ENCODE data around the gene PKD1. TPM values are rescaled to one million over a fixed set of nuclear protein-coding genes. Genes with fewer than 3 reads are reported as not detected.

The PKD1 gene
- total RNA-seq, 4 donors from 2014 or later: 168 to 376 (median 339) TPM

DNA sequence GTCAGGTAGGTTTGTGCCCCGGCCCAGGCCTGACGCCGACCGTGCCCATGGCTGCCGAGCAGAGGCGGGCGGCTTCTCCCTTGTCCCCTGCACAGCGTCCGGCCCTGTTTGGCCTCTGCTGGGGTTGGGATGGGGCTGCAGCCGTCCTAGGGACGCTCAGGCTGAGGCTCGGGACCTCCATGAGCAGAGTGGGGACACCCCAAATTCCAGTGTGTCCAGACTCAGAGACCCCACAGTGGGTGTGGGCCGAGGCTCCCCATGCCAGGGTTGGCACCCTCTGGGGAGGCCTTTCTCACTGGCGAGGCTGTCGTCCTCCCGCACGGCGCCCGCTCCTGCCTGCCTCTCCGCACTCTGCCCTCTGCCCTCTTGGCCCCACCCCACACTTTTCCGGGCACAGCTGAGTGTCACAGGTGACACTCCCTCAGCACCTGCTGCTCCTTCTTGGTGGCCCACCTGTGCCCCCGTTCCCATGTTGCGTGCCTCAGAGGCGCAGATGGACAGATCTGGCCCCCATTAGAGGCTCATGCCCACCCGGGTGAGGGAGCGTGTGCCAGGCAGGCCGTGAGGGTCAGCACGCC lies 36.0 kb upstream of the PKD1 start:
- ATAC-seq: no peak

GRCh38 chr16:2170587-2171435 lies 35.1 kb upstream of the PKD1 start:
- H3K27me3 ChIP-seq: no peaks in the 10 kb centered on the region
- TF ChIP-seq CTCF (IDR thresholded peaks at IDR 0.05 in 4 of 5, conservative IDR thresholded peaks at IDR 0.05 in 1 of 5): no peak
- no peak for TF ChIP-seq POLR2A (IDR thresholded peaks at IDR 0.05)
- no peaks in the 10 kb centered on the region for H3K9me3 ChIP-seq
- in situ Hi-C loops (cut with MboI; ENCODE audit: low sequenced_read_pairs in 4 of 4): no loop called here
- intact Hi-C loops (cut with DNase I; ENCODE audit: low total_unique reads): no loop called here
- H3K4me3 ChIP-seq: peak overlapping the region; percentile 12 to 48 (median 23)
- peak overlapping the region in 2 of 4 donors; percentile 63 to 72 for H3K27ac ChIP-seq
- peaks cover 0 to 54% of the 10 kb centered on the region in 2 donors for H3K36me3 ChIP-seq
- H3K4me1 ChIP-seq: peaks cover 0 to 6% of the 10 kb centered on the region in 2 donors
- ATAC-seq (no peak), DNase-seq (no peak)

More for the DNA sequence above, 36.0 kb upstream of the PKD1 start:
- Histone ChIP-seq H3K9me3 (no peaks in the 10 kb centered on the region), H3K4me1 (peaks cover 0 to 6% of the 10 kb centered on the region in 2 donors), H3K27ac (no peak overlapping the region), H3K36me3 (peaks cover 0 to 56% of the 10 kb centered on the region in 2 donors), H3K27me3 (no peaks in the 10 kb centered on the region), H3K4me3 (no peak overlapping the region)
- in situ Hi-C loops (cut with MboI; ENCODE audit: low sequenced_read_pairs in 4 of 4): no loop called here
- no peak for TF ChIP-seq POLR2A (IDR thresholded peaks at IDR 0.05)
- no peak for TF ChIP-seq CTCF (IDR thresholded peaks at IDR 0.05 in 4 of 5, conservative IDR thresholded peaks at IDR 0.05 in 1 of 5)
- DNase-seq: no peak
- intact Hi-C loops (cut with DNase I; ENCODE audit: low total_unique reads): no loop called here

- peak in 1 of 2 donors; percentile 28 for ATAC-seq
- peaks cover 0 to 6% of the 10 kb centered on the region in 2 donors for H3K4me1 ChIP-seq
- no peak for DNase-seq
- H3K27ac ChIP-seq: peak overlapping the region; percentile 45 to 72 (median 66)
- H3K36me3 ChIP-seq: peaks cover 0 to 47% of the 10 kb centered on the region in 2 donors
- H3K27me3 ChIP-seq: no peaks in the 10 kb centered on the region
- in situ Hi-C loops (cut with MboI; ENCODE audit: low sequenced_read_pairs in 4 of 4): no loop called here
- H3K4me3 ChIP-seq: peak overlapping the region; percentile 12 to 48 (median 23)
- no peaks in the 10 kb centered on the region for H3K9me3 ChIP-seq
- intact Hi-C loops (cut with DNase I; ENCODE audit: low total_unique reads): no loop called here
- TF ChIP-seq POLR2A (IDR thresholded peaks at IDR 0.05): no peak
- TF ChIP-seq CTCF (IDR thresholded peaks at IDR 0.05 in 4 of 5, conservative IDR thresholded peaks at IDR 0.05 in 1 of 5): no peak
Measured at GRCh38 chr16:2170080-2170479, 34.4 kb upstream of the PKD1 start.

GRCh38 chr16:2167068-2167638 lies 31.5 kb upstream of the PKD1 start:
- Histone ChIP-seq H3K9me3 (no peaks in the 10 kb centered on the region), H3K36me3 (peaks cover 0 to 17% of the 10 kb centered on the region in 2 donors), H3K27ac (no peak overlapping the region), H3K4me3 (no peak overlapping the region), H3K4me1 (peaks cover 0 to 6% of the 10 kb centered on the region in 2 donors), H3K27me3 (no peaks in the 10 kb centered on the region)
- intact Hi-C loops (cut with DNase I; ENCODE audit: low total_unique reads): no loop called here
- DNase-seq (no peak), ATAC-seq (no peak)
- in situ Hi-C loops (cut with MboI; ENCODE audit: low sequenced_read_pairs in 4 of 4): no loop called here
- TF ChIP-seq CTCF (IDR thresholded peaks at IDR 0.05 in 4 of 5, conservative IDR thresholded peaks at IDR 0.05 in 1 of 5) (no peak), POLR2A (IDR thresholded peaks at IDR 0.05) (no peak)
